Neural crest cell (in vitro differentiated cells): ENCODE data around the gene CPD. TPM values are rescaled to one million over a fixed set of nuclear protein-coding genes. Genes with fewer than 3 reads are reported as not detected.
A peak's percentile ranks its signal among the peaks of the same experiment; 100 is the strongest.

Experiments
- DNase-seq: peaks from one replicate; pipeline ENCODE4 v3.0.0; 2021; ENCODE audit warnings: low read depth, mixed read lengths, low spot score
- H3K27ac Mint-ChIP-seq: one replicate; pipeline ENCODE4 v1.8.0; 2021; ENCODE audit warnings: mild to moderate bottlenecking, mixed read lengths; ENCODE audit not compliant: unreplicated experiment
- H3K27me3 Mint-ChIP-seq: 2 replicates; pipeline ENCODE4 v1.8.0; 2021; ENCODE audit warnings: low read depth, mild to moderate bottlenecking, mixed read lengths
- H3K36me3 Mint-ChIP-seq: 2 replicates; pipeline ENCODE4 v1.8.0; 2021; ENCODE audit warnings: low read depth, mild to moderate bottlenecking, mixed read lengths
- H3K4me1 Mint-ChIP-seq: 2 replicates; pipeline ENCODE4 v1.8.0; 2021; ENCODE audit warnings: mixed read lengths
- H3K4me3 Mint-ChIP-seq: one replicate; pipeline ENCODE4 v1.8.0; 2021; ENCODE audit warnings: mild to moderate bottlenecking, mixed read lengths
- H3K9me3 Mint-ChIP-seq: 2 replicates; pipeline ENCODE4 v1.8.0; 2021; ENCODE audit warnings: mixed read lengths
- total RNA-seq: library from RNA; stranded (reverse); gene quantifications from 2 replicates; pipeline ENCODE4 v1.2.1, GENCODE V29; 2021
- TF ChIP-seq, protein P1 (sequence below): fragments of 200-600 bp; sonication (generic); conservative IDR thresholded peaks from 2 replicates; pipeline ENCODE4 v1.5.0; 2021; ENCODE audit warnings: antibody characterized with exemption, mild to moderate bottlenecking

CPD gene
- total RNA-seq, 1 donor from 2014 or later, result 48.4 TPM

DNA sequence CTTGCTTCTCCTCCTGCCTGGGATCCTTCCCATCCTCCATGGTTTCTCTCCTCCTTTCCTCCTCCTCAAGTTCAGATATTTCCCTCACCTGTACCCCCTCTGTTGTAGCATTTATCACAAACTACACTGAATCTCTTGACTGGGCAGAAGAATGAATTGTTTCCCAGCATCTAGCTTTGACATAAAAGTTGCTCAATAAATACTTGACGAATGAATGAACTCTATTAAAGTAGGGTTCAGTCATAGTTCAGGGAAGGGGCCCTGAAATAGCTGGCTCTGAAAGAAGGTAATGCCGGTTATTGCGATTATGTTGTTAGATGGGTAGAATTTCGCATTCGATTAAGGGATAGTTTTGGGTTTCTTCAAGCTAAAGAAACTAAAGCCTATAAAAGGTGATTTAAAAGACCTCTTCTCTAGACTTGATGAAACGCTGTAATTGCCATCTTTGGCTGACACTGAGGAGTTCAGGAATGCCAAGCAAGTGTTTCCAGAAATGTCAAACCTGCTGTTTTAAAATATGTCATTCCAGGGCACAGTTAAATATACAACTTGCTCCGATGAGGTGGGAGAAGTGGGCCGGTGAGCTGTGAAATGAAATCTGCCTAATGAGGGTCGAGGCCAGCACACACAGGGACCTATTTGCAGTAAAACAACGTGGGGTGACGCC, 1.0 kb upstream of the CPD start:
- TF ChIP-seq, protein P1, sequence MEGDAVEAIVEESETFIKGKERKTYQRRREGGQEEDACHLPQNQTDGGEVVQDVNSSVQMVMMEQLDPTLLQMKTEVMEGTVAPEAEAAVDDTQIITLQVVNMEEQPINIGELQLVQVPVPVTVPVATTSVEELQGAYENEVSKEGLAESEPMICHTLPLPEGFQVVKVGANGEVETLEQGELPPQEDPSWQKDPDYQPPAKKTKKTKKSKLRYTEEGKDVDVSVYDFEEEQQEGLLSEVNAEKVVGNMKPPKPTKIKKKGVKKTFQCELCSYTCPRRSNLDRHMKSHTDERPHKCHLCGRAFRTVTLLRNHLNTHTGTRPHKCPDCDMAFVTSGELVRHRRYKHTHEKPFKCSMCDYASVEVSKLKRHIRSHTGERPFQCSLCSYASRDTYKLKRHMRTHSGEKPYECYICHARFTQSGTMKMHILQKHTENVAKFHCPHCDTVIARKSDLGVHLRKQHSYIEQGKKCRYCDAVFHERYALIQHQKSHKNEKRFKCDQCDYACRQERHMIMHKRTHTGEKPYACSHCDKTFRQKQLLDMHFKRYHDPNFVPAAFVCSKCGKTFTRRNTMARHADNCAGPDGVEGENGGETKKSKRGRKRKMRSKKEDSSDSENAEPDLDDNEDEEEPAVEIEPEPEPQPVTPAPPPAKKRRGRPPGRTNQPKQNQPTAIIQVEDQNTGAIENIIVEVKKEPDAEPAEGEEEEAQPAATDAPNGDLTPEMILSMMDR, result no peak
- Mint-ChIP-seq H3K27me3 (peaks cover 21% of the 10 kb centered on the region), H3K9me3 (no peaks in the 10 kb centered on the region), H3K36me3 (no peaks in the 10 kb centered on the region), H3K27ac (no peak overlapping the region), H3K4me1 (peaks cover 46% of the 10 kb centered on the region), H3K4me3 (peak overlapping the region; percentile 90)
- no peak for DNase-seq

DNA sequence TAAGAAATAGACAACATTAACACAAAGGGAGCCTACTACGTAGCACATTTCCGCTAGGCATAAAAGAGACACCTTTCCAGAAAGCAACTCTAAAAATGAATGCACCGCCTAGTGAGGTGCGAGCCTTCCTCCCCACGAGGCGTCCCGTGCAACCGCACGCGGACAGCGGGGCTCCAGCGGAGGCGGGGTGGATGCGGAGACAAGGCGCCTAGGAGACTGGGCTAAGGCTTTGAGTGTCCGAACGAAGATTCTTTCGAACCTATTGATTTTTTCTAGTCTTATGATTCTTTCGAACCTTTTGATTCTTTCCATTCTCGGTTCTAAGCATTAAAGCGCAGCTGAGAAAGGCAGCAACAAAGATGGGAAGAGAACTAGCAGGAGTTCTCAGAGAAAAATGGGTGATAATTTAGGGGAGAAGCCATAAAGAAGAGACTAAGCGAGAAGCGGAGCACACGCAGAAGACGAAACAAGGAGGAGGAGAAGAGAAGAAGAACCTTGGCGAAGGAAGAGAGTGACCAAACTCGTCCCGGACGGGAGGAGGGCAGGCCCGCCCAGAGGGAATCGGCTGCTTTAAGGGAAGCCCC, 394 bp upstream of the CPD start:
- H3K4me1 Mint-ChIP-seq, result peaks cover 50% of the 10 kb centered on the region
- H3K27ac Mint-ChIP-seq, result peak overlapping the region; percentile 39
- no peaks in the 10 kb centered on the region for H3K36me3 Mint-ChIP-seq
- peaks cover 19% of the 10 kb centered on the region for H3K27me3 Mint-ChIP-seq
- TF ChIP-seq, protein P1, result no peak
- H3K4me3 Mint-ChIP-seq, result peak overlapping the region; percentile 90
- H3K9me3 Mint-ChIP-seq, result no peaks in the 10 kb centered on the region
- peak; percentile 29 for DNase-seq

DNA sequence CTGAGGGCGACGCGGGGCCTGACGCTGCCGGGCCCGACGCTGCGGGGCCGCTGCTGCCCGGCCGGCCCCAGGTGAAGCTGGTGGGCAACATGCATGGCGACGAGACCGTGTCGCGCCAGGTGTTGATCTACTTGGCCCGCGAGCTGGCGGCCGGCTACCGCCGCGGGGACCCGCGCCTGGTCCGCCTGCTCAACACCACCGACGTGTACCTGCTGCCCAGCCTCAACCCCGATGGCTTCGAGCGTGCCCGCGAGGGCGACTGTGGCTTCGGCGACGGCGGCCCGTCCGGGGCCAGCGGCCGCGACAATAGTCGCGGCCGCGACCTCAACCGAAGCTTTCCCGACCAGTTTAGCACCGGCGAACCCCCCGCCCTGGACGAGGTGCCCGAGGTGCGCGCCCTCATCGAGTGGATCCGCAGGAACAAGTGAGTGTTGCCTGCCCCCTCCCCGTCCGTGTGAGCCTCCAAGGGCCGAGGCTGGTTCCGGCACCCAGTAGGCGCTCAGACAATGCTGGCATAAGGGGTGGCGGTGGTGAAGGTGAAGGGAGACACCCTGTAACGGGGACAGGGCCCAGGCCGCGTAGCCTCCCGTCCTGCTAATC, 676 bp downstream of the CPD start:
- Mint-ChIP-seq H3K36me3 (no peaks in the 10 kb centered on the region), H3K27me3 (peaks cover 18% of the 10 kb centered on the region), H3K9me3 (no peaks in the 10 kb centered on the region), H3K4me1 (peaks cover 53% of the 10 kb centered on the region), H3K27ac (no peak overlapping the region), H3K4me3 (peak overlapping the region; percentile 88)
- TF ChIP-seq, protein P1, result no peak
- no peak for DNase-seq

DNA sequence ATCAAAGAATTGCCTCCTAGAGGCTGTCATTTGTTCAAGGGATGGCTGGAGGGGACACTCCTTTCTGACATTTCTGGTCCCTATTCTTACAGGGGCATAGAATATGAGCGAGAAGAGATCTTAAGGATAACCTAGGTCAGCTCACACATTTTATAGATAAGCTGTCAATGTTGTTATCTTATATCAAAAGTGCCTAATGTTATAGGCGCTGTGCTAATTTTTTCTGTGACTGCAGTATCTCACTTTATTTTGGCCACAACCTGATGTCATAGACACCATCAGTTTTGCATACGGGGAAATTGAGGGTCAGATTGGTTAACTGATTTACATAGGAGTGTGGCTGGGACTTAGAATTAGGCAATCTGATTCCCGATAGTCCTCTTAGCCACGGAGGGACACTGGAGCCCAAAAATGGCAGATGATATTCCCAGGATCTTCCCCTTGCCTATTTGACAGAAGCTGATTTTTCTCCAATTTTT, 1.2 kb downstream of the CPD start:
- Mint-ChIP-seq H3K4me3 (peak overlapping the region; percentile 88), H3K27ac (no peak overlapping the region), H3K36me3 (no peaks in the 10 kb centered on the region), H3K27me3 (peaks cover 18% of the 10 kb centered on the region), H3K4me1 (peaks cover 53% of the 10 kb centered on the region), H3K9me3 (no peaks in the 10 kb centered on the region)
- TF ChIP-seq, protein P1, result no peak
- no peak for DNase-seq

DNA sequence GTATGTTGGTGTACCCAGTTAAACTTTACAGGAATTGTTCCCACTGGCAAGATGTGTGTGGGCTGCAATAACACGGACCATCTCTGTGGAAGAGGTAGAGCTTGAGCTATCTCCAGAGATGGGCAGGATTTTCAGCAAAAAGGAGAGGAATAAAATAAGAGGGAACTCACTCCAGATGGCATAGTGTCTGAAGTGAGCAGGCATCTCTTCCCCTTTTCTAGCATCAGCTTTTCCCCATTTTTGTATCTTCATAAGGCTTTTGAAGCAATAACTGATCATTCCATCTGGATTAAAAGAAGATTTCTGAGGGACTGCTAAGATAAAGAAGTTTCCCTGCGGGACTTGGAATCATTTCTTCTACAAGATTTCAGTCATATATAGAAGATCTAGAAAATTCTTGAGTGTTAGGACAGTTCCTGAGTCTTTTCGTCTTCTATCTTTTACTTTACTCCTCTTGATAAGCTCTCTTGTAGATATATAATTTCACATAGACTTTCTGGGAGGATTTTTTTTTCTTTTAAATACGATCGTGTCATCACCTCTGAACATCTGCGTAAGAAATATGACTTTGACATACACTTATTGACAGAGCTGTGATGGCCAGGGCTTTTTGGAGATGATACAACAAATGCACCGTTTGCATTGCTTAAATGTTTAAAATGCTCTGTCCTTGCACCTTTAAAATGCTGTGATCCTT, 2.1 kb downstream of the CPD start:
- TF ChIP-seq, protein P1, result no peak
- Mint-ChIP-seq H3K27me3 (peaks cover 18% of the 10 kb centered on the region), H3K4me1 (peaks cover 57% of the 10 kb centered on the region), H3K4me3 (peak overlapping the region; percentile 88), H3K36me3 (peaks cover 5% of the 10 kb centered on the region), H3K27ac (no peak overlapping the region), H3K9me3 (no peaks in the 10 kb centered on the region)
- DNase-seq, result no peak
